ENCODE data around the gene MYO5A.
"Not testable (repeated sequence)": the region's sequence is repeated elsewhere in the genome, so short reads cannot be mapped to it uniquely, and the experiment has no call there.

The MYO5A gene

GRCh38 chr15:52419494-52419893 is 109.2 kb downstream of the MYO5A start:
- DNase-seq (ENCODE audit: low read depth, low spot score): no peak

GRCh38 chr15:52417957-52418356 is 110.7 kb downstream of the MYO5A start:
- no peak for DNase-seq (ENCODE audit: low read depth, low spot score)

- DNase-seq (ENCODE audit: low read depth, low spot score): peak; percentile 36
Measured at GRCh38 chr15:52417521-52417920, 111.2 kb downstream of the MYO5A start.

GRCh38 chr15:52416566-52416965 is 112.1 kb downstream of the MYO5A start:
- not testable (repeated sequence) for DNase-seq (ENCODE audit: low read depth, low spot score)

GRCh38 chr15:52415628-52416027 is 113.1 kb downstream of the MYO5A start:
- DNase-seq (ENCODE audit: low read depth, low spot score): no peak

- no peak for DNase-seq (ENCODE audit: low read depth, low spot score)
Measured at GRCh38 chr15:52414936-52415335, 113.7 kb downstream of the MYO5A start.

GRCh38 chr15:52408823-52409222 is 119.9 kb downstream of the MYO5A start:
- no peak for DNase-seq (ENCODE audit: low read depth, low spot score)

- DNase-seq (ENCODE audit: low read depth, low spot score): no peak
Measured at GRCh38 chr15:52407374-52407773, 121.3 kb downstream of the MYO5A start.

GRCh38 chr15:52406601-52407000 is 122.1 kb downstream of the MYO5A start:
- no peak for DNase-seq (ENCODE audit: low read depth, low spot score)

GRCh38 chr15:52405856-52406255 is 122.8 kb downstream of the MYO5A start:
- DNase-seq (ENCODE audit: low read depth, low spot score): no peak

- no peak for DNase-seq (ENCODE audit: low read depth, low spot score)
Measured at GRCh38 chr15:52397118-52397517, 131.6 kb downstream of the MYO5A start.

GRCh38 chr15:52394118-52394517 is 134.6 kb downstream of the MYO5A start:
- DNase-seq (ENCODE audit: low read depth, low spot score): peak; percentile 3

- DNase-seq (ENCODE audit: low read depth, low spot score): peak; percentile 74
Measured at GRCh38 chr15:52392008-52392687, 136.5 kb downstream of the MYO5A start.

- DNase-seq (ENCODE audit: low read depth, low spot score): no peak
Measured at GRCh38 chr15:52391069-52391468, 137.6 kb downstream of the MYO5A start.

- DNase-seq (ENCODE audit: low read depth, low spot score): no peak
Measured at GRCh38 chr15:52385670-52386069, 143.0 kb downstream of the MYO5A start.

GRCh38 chr15:52383100-52383588 is 145.5 kb downstream of the MYO5A start:
- DNase-seq (ENCODE audit: low read depth, low spot score): no peak

GRCh38 chr15:52382647-52383046 is 146.0 kb downstream of the MYO5A start:
- DNase-seq (ENCODE audit: low read depth, low spot score): no peak

GRCh38 chr15:52379395-52380106 is 149.1 kb downstream of the MYO5A start:
- DNase-seq (ENCODE audit: low read depth, low spot score): no peak

GRCh38 chr15:52378746-52379394 is 149.8 kb downstream of the MYO5A start:
- DNase-seq (ENCODE audit: low read depth, low spot score): no peak

GRCh38 chr15:52370010-52370409 is 158.7 kb downstream of the MYO5A start:
- no peak for DNase-seq (ENCODE audit: low read depth, low spot score)

- no peak for DNase-seq (ENCODE audit: low read depth, low spot score)
Measured at GRCh38 chr15:52369455-52369854, 159.2 kb downstream of the MYO5A start.

GRCh38 chr15:52369030-52369429 is 159.7 kb downstream of the MYO5A start:
- DNase-seq (ENCODE audit: low read depth, low spot score): no peak

- peak; percentile 33 for DNase-seq (ENCODE audit: low read depth, low spot score)
Measured at GRCh38 chr15:52368402-52368801, 160.3 kb downstream of the MYO5A start.

Data from ELF-1 (cell line).